DMS153 treated with DMSO at 0.1 percent for 48 hours (cell line): ENCODE data around the gene SLC25A27.

Experiments used
- DNase-seq: peaks from one replicate; lab custom pipeline; 2025; ENCODE audit not compliant: unreplicated experiment; lab: John Stamatoyannopoulos, UW

Gene SLC25A27

DNA sequence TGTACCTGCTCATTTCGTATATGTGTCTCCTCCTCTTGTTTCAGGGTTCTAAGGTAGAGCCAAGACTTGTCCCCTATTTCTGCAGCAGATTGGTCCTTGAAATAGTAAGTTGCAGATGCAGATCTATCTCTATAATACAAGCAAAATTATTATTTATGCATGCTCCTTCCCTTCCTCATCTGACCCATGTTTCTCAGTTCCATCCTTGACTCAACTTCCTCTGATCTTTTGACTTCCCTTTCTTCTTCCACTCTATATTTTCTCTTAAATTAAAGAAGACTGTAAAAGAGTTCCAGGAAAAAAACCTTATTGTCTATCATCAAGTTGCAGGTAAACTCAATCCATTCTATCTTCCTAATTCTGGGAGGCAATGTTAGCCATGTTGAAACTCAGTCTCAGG is 58.7 kb downstream of the SLC25A27 start:
- no peak for DNase-seq

DNA sequence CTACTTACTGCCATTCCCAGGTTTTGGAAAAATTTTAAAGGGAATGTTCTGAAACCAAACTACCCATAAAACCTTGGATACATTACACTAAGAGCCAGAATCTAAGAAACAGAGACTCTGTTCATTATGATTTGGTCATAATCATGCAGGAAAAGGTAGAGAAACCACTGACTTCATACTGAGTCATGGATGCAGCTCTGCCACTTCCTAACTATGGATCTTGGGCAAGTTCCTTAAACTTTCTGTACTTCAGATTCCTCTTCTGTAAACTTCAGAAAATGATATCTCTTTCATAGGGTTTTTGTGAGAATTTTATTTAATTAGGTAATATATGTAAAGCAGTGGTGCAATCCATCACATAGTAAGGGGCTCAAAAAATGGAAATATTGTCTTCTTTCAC is 62.4 kb downstream of the SLC25A27 start:
- DNase-seq, result no peak

DNA sequence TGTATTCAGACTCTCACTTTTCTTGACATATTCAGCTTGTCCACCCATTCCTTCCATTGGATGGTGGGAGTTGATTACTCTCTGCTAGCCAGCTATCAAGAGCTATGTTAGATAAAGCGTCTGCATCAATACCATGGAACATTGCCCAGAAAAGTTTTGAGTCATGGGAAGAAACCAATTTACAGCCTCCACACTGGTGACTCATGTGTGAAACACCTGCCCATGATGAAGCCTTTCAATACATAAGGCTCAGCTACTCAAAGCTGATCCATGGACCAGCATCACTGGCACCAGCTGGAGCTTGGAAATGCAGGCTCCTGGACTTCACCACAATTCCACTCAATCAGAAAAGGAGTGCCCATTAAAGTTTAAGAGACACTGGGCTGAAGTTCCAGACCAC is 66.3 kb downstream of the SLC25A27 start:
- DNase-seq, result no peak

DNA sequence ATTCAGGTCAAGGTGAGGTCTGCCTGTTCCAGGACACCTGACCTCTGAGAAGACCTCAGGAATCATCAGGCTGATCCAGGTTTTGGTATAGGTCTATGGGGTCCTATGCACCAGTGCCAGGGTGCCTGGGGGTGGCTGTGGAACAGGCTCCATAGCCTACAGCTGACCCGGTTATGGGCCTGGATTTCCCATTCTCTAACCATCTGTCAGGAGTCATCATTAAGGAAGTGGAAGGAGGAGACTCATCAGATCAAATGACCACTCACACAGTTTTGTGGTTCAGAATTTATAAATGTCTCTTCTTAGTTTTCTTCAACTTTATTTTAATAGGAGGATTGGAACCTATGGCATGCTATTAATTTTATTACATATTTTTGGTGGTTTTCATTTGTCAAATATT is 67.6 kb downstream of the SLC25A27 start:
- DNase-seq, result no peak
